Activated CD4-positive, CD25-positive, alpha-beta regulatory T cell treated with anti-CD3 and anti-CD28 coated beads, Interleukin-2, amount 50 U/mL, for 72 hours (primary cell): Measurements from ENCODE around the gene SLC35G4.
"Not testable (repeated sequence)": the region's sequence is repeated elsewhere in the genome, so short reads cannot be mapped to it uniquely, and the experiment has no call there.

Experiments
- DNase-seq: peaks from one replicate; pipeline ENCODE4 v3.0.0; 2021

The SLC35G4 gene

DNA sequence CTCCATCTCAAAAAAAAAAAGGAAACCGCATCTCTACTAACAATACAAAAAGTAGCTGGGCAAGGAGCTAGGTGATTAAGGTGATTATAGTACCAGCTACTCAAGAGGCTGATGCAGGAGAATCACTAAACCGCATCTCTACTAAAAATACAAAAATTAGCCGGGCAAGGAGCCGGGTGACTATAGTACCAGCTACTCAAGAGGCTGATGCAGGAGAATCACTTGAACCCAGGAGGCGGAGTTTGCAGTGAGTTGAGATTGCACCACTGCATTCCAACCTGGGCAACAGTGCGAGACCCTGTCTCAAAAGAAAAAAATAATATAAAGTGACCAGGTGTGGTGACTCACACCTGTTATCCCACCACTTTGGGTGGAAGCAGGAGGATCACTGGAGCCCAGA is 5.6 kb downstream of the SLC35G4 start:
- not testable (repeated sequence) for DNase-seq

- DNase-seq = not testable (repeated sequence)
These were observed 37.9 kb downstream of the SLC35G4 start for GRCh38 chr18:11647310-11647709.

DNA sequence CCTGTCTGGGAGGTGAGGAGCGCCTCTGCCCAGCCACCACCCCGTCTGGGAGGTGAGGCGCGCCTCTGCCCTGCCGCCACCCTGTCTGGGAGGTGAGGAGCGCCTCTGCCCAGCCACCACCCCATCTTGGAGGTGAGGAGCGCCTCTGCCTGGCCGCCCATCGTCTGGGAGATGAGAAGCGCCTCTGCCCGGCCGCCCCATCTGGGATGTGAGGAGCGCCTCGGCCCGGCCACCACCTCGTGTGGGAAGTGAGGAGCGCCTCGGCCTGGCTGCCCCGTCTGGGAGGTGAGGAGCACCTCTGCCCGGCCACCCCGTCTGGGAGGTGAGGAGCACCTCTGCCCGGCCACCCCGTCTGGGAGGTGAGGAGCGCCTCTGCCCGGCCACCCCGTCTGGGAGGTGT is 38.4 kb downstream of the SLC35G4 start:
- DNase-seq = not testable (repeated sequence)

DNA sequence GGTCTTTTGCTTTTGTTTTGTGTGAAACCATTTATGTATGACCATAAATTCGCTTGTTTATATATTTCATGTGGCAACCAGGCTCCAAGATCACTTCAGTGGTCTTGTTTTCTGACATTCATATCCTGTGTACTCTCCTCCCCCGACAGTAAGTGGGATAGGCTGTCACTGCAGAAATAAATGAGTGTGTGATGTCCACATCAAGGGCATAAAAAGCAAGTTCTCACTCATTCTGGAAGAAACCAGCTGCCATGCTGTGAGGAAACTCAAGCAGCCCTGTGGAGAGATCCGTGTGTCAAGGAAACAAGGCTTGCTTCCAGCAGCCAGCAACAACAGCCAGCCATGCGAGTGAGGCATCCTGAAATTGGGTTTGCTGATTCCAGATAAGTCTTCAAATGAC is 40.4 kb downstream of the SLC35G4 start:
- DNase-seq = no peak

DNA sequence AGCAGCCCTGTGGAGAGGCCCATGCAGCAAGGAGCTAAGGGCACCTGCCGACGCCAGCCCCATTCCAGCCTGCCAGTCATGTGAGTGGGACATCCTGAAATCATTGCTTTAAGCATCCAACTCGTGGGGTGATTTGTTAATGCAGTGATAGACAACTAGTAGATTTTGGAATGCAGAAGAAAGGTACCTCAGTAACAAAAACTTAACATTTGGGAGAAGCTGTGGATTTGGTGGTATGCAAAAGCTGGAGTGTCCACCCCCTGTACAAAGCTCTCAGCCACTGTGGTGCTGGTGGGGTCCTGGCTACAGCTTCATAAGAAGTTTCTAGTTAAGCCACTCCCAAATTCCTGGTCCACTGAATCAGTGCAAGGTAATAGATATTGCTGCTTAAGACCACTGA is 42.5 kb downstream of the SLC35G4 start:
- DNase-seq = no peak

- no peak for DNase-seq
These were observed 44.1 kb downstream of the SLC35G4 start for GRCh38 chr18:11653521-11653920.

DNA sequence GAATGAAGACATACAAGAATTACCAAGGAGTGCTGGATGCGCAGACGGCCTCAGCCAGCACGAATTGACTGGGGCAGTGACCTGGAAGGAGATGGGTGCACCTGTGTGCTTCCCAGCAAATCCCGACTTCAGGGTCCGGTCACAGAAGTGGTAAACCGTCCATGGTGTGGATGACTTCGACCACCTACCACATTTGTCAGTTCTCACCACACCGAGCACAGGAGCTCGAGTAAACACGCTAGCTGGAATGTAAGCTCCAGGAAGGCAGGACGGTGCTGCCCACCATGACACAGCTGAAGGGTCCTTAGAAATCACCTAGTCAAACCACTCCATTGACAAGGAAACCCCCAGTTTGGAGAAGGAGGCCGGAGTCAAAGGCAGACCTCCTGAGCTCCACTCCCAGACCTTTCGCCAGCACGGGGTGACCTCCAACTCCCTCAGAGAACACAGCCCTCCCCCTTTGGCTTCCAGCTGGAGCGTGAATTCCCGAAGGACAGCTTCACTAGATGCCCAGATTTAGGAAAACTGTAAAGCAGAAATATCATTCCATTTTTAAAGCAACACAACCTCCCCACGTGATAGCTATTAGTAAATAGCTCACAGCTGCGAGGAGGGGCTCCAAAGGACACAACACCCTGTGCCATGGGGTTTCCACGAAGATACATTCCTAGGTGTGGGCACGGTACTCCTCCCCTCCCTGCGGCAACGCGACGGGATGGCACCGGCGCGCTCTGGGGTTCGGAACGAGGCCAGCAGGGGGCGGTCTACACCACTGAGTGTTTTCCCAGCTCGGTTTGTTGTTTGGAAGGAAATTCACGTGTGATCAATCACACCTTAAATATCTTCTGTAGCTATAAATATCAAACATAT is 45.6 kb downstream of the SLC35G4 start:
- DNase-seq = peak; percentile 64

DNA sequence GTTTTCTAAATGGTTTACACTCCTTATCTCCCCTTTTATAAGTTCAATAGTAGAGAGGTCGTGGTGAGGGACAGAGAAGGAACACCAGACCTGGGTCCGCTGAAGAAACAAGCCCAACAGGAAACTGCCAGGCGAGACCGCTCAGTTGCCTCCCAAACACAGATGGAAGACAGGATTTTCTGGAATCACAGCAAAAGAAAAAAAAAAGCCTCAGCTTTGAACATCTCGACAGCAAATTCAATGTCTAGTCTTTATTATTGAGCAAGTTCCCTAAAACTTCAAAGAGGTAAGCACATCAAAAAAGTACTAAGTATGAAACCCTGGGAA is 46.2 kb downstream of the SLC35G4 start:
- DNase-seq = no peak

- DNase-seq = no peak
These were observed 47.8 kb downstream of the SLC35G4 start for GRCh38 chr18:11657152-11657551.

DNA sequence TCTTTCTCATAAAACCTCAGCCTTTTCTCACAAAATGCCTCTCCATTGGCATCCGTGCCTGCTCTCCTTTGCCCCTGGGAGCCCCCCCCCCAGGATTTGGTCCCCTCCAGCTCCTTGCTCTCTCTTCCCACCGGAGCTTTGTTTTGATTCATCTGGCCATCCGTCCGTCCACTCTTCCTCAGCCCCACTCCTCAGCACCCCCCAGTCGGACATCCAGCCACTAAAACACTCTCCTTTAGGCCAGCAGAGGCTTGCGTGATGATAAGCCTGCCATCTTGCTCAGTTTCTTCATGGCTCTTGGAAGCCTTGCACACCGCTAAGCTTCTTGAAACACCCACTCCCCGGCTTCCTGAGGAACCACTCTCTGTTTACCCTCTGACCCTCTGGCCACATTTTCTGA is 48.2 kb downstream of the SLC35G4 start:
- DNase-seq = no peak

- DNase-seq = no peak
These were observed 48.6 kb downstream of the SLC35G4 start for GRCh38 chr18:11658019-11658418.

GRCh38 chr18:11658989-11659388 is 49.6 kb downstream of the SLC35G4 start:
- DNase-seq = no peak
